A549 (cell line): ENCODE data around the gene ARHGDIB. TPM values are rescaled to one million over a fixed set of nuclear protein-coding genes. Genes with fewer than 3 reads are reported as not detected.

Source experiments
- ATAC-seq, 2 experiments: fragments of 200-7000 bp in 1 of 2; fragments of >200 bp in 1 of 2; cut with Nextera tagmentation in 1 of 2; cut with Tn5 transposase in 1 of 2; 3 replicates each; pipeline versions ENCODE4 v1.8.0 to v1.9.1; 2018 to 2020; ENCODE audit warnings: mild to moderate bottlenecking in 1 of 2, moderate library complexity in 1 of 2
- CTCF ChIA-PET: fragments of 300-600 bp; sonication (Branson Sonifier 250); formaldehyde crosslinking; extraction: SDS; loops from one replicate; lab custom pipeline; 2021; ENCODE audit warnings: antibody characterized with exemption, inconsistent platforms; lab: Yijun Ruan, JAX
- POLR2A ChIA-PET: fragments of 350-600 bp; formaldehyde crosslinking; extraction: SDS; loops from one replicate; lab custom pipeline; 2021; ENCODE audit warnings: antibody characterized with exemption, inconsistent platforms; lab: Yijun Ruan, JAX
- DNase-seq, 2 experiments: peaks; one replicate each; pipeline versions ENCODE4 v3.0.0 to v3.0.0-alpha.2; 2011 to 2016; ENCODE audit warnings: low read depth in 1 of 2, low spot score in 1 of 2
- FAIRE-seq: peaks from 2 replicates; lab custom pipeline; 2011; peaks lifted over from hg19 to GRCh38; lab: Jason Lieb, UNC
- H3K27ac ChIP-seq, 2 experiments: fragments of >200 bp; sonication (Bioruptor Twin); formaldehyde crosslinking; 3 replicates each; pipeline ENCODE4 v1.5.1; 2016 to 2017
- H3K4me1 ChIP-seq: fragments of >200 bp; sonication (Bioruptor Twin); formaldehyde crosslinking; 3 replicates; pipeline ENCODE4 v1.6.1; 2016
- H3K4me2 ChIP-seq: fragments of >200 bp; sonication (Bioruptor Twin); formaldehyde crosslinking; 3 replicates; pipeline ENCODE4 v1.6.1; 2016
- H3K4me3 ChIP-seq: fragments of >200 bp; sonication (Bioruptor Twin); formaldehyde crosslinking; 3 replicates; pipeline ENCODE4 v1.5.1; 2016
- H3K9me3 ChIP-seq: fragments of >200 bp; sonication (Bioruptor Twin); formaldehyde crosslinking; 3 replicates; pipeline ENCODE4 v1.6.1; 2016
- BHLHE40 ChIP-seq: IDR thresholded peaks from 2 replicates; pipeline ENCODE4 v1.6.1; 2012; ENCODE audit warnings: low read depth, low read length, inconsistent platforms
- CBX2 ChIP-seq: fragments of 200-600 bp; sonication (generic); IDR thresholded peaks from 2 replicates; pipeline ENCODE4 v1.6.1; 2016; ENCODE audit warnings: low read depth, mild to moderate bottlenecking, borderline replicate concordance
- CBX8 ChIP-seq: fragments of 200-600 bp; sonication (generic); IDR thresholded peaks from 2 replicates; pipeline ENCODE4 v1.6.1; 2016
- CHD4 ChIP-seq: fragments of 200-600 bp; sonication (generic); IDR thresholded peaks from 2 replicates; pipeline ENCODE4 v1.6.1; 2016; ENCODE audit warnings: antibody characterized with exemption, mild to moderate bottlenecking, borderline replicate concordance
- ELK1 ChIP-seq: fragments of 150-350 bp; IDR thresholded peaks from 2 replicates; pipeline ENCODE4 v1.6.1; 2014; ENCODE audit warnings: low read depth, mild to moderate bottlenecking, low read length
- ESRRA ChIP-seq: fragments of 150-350 bp; IDR thresholded peaks from 2 replicates; pipeline ENCODE4 v1.6.1; 2014; ENCODE audit warnings: mild to moderate bottlenecking, low read length, borderline replicate concordance
- FOSB ChIP-seq: fragments of 250-450 bp; sonication (Bioruptor Pico); IDR thresholded peaks from 2 replicates; pipeline ENCODE4 v1.5.0; 2020; ENCODE audit warnings: mild to moderate bottlenecking, moderate library complexity
- GATA3 ChIP-seq: IDR thresholded peaks from 2 replicates; pipeline ENCODE4 v1.6.1; 2012; ENCODE audit warnings: borderline replicate concordance
- JUN ChIP-seq, 2 experiments: fragments of >200 bp; sonication (Bioruptor Twin); formaldehyde crosslinking; IDR thresholded peaks; 2 replicates in 1 of 2; 3 replicates in 1 of 2; pipeline ENCODE4 v1.6.1; 2016 to 2017
- KDM1A ChIP-seq: fragments of 200-600 bp; sonication (generic); IDR thresholded peaks from 2 replicates; pipeline ENCODE4 v1.6.1; 2016; ENCODE audit warnings: low read depth, mild to moderate bottlenecking
- MAX ChIP-seq: IDR thresholded peaks from 2 replicates; pipeline ENCODE4 v1.6.1; 2012
- MAZ ChIP-seq: fragments of 150-350 bp; IDR thresholded peaks from 2 replicates; pipeline ENCODE4 v1.6.1; 2014; ENCODE audit warnings: antibody characterized with exemption, low read depth, low read length, borderline replicate concordance
- NFE2L2 ChIP-seq: fragments of 150-350 bp; conservative IDR thresholded peaks from 2 replicates; pipeline ENCODE4 v1.6.1; 2014; ENCODE audit warnings: low read length
- NR3C1 ChIP-seq: fragments of >200 bp; sonication (Bioruptor Twin); formaldehyde crosslinking; IDR thresholded peaks from 3 replicates; pipeline ENCODE4 v1.6.1; 2017
- RARB ChIP-seq: fragments of 250-450 bp; sonication (Bioruptor Pico); IDR thresholded peaks from 2 replicates; pipeline ENCODE4 v1.8.0; 2021; ENCODE audit warnings: mild to moderate bottlenecking, moderate library complexity
- RFX5 ChIP-seq: fragments of 450-650 bp; IDR thresholded peaks from 2 replicates; pipeline ENCODE4 v1.7.1; 2014; ENCODE audit warnings: antibody characterized with exemption, mild to moderate bottlenecking, moderate library complexity
- RNF2 ChIP-seq: fragments of 200-600 bp; sonication (generic); IDR thresholded peaks from 2 replicates; pipeline ENCODE4 v1.6.1; 2016; ENCODE audit warnings: low read depth, mild to moderate bottlenecking, antibody characterized with exemption, moderate library complexity, borderline replicate concordance
- SMC3 ChIP-seq: fragments of >200 bp; sonication (Bioruptor Twin); formaldehyde crosslinking; IDR thresholded peaks from 3 replicates; pipeline ENCODE4 v1.6.1; 2018; ENCODE audit warnings: inconsistent platforms
- SREBF2 ChIP-seq: fragments of 450-650 bp; IDR thresholded peaks from 2 replicates; pipeline ENCODE4 v1.6.1; 2014; ENCODE audit warnings: mild to moderate bottlenecking, moderate library complexity
- TFCP2L1 ChIP-seq: fragments of 250-450 bp; sonication (Bioruptor Pico); IDR thresholded peaks from 2 replicates; pipeline ENCODE4 v1.5.0; 2021; ENCODE audit warnings: mild to moderate bottlenecking
- TP53 ChIP-seq: fragments of 250-450 bp; sonication (Bioruptor Pico); IDR thresholded peaks from 2 replicates; pipeline ENCODE4 v1.5.0; 2021; ENCODE audit warnings: mild to moderate bottlenecking, moderate library complexity
- WGBS: methylation state at CpG from one replicate; pipeline ENCODE4 v1.1.6; 2017; ENCODE audit errors: missing lambda C conversion rate; 5-methylcytosine and 5-hydroxymethylcytosine counted together
- polyA plus RNA-seq, 4 experiments: library from polyadenylated mRNA; depleted of rRNA in 3 of 4; stranded (reverse); fragments of >200 nt; fragmentation: RNase III in 1 of 4; extraction: RNeasy Plus Mini Kit Qiagen cat#74134 plus additional on column Dnase treatment in 1 of 4; gene quantifications; 2 replicates in 3 of 4; 3 replicates in 1 of 4; pipeline ENCODE4 v1.2.3, GENCODE V29; 2011 to 2017
- TF ChIP-seq, protein P1 (sequence below): fragments of 250-450 bp; sonication (Bioruptor Pico); IDR thresholded peaks from 2 replicates; pipeline ENCODE4 v1.5.0; 2021; ENCODE audit warnings: mild to moderate bottlenecking, moderate library complexity, borderline replicate concordance
- TF ChIP-seq, protein P2 (sequence below): IDR thresholded peaks from 2 replicates; pipeline ENCODE4 v1.6.1; 2012
- TF ChIP-seq, protein P3 (sequence below): fragments of >200 bp; sonication (Bioruptor Twin); formaldehyde crosslinking; IDR thresholded peaks from 3 replicates; pipeline ENCODE4 v1.5.1; 2016

Gene ARHGDIB
- polyA plus RNA-seq, 2 of the 4 experiments (the other 2 are of a cell fraction) = 0.84 to 3.5 TPM

GRCh38 chr12:14923944-14924343, 37.5 kb downstream of the ARHGDIB start:
- Histone ChIP-seq H3K27ac (no peak overlapping the region), H3K4me3 (no peak overlapping the region), H3K9me3 (no peaks in the 10 kb centered on the region), H3K4me2 (no peak overlapping the region), H3K4me1 (no peaks in the 10 kb centered on the region)
- FAIRE-seq = no peak
- TF ChIP-seq SREBF2 (no peak), MAZ (no peak), TP53 (CRISPR knock-in tag) (no peak), RNF2 (no peak), CBX2 (no peak), SMC3 (no peak)
- TF ChIP-seq, protein P1, sequence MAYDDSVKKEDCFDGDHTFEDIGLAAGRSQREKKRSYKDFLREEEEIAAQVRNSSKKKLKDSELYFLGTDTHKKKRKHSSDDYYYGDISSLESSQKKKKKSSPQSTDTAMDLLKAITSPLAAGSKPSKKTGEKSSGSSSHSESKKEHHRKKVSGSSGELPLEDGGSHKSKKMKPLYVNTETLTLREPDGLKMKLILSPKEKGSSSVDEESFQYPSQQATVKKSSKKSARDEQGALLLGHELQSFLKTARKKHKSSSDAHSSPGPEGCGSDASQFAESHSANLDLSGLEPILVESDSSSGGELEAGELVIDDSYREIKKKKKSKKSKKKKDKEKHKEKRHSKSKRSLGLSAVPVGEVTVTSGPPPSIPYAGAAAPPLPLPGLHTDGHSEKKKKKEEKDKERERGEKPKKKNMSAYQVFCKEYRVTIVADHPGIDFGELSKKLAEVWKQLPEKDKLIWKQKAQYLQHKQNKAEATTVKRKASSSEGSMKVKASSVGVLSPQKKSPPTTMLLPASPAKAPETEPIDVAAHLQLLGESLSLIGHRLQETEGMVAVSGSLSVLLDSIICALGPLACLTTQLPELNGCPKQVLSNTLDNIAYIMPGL (CRISPR knock-in tag) = no peak
- DNase-seq = no peak
- CTCF ChIA-PET = no interaction called here
- ATAC-seq = no peak
- 89% methylated on average over 2 of the region's 2 CpGs for WGBS
- POLR2A ChIA-PET = no interaction called here

GRCh38 chr12:14921218-14921617, 40.2 kb downstream of the ARHGDIB start:
- no peak overlapping the region for H3K27ac ChIP-seq
- ChIA-PET POLR2A (interaction anchor here (0.5 kb wide), 1 partner anchor 47 kb away, joined by 3 read pairs; no protein-coding TSS in a partner anchor), CTCF (interaction anchor here (1.3 to 1.4 kb wide), 2 partner anchors 10 to 37 kb away, joined by 3 to 4 read pairs; no protein-coding TSS in a partner anchor)
- DNase-seq = no peak
- H3K4me3 ChIP-seq = no peak overlapping the region
- no peaks in the 10 kb centered on the region for H3K4me1 ChIP-seq
- no peak for FAIRE-seq
- no peak for ATAC-seq
- 81% methylated on average over 2 of the region's 2 CpGs for whole genome bisulfite sequencing
- no peaks in the 10 kb centered on the region for H3K9me3 ChIP-seq
- TF ChIP-seq TP53 (CRISPR knock-in tag) = no peak
- no peak for TF ChIP-seq SMC3
- TF ChIP-seq BHLHE40 = no peak
- no peak for TF ChIP-seq MAX
- TF ChIP-seq CBX8 = no peak
- TF ChIP-seq, protein P2, sequence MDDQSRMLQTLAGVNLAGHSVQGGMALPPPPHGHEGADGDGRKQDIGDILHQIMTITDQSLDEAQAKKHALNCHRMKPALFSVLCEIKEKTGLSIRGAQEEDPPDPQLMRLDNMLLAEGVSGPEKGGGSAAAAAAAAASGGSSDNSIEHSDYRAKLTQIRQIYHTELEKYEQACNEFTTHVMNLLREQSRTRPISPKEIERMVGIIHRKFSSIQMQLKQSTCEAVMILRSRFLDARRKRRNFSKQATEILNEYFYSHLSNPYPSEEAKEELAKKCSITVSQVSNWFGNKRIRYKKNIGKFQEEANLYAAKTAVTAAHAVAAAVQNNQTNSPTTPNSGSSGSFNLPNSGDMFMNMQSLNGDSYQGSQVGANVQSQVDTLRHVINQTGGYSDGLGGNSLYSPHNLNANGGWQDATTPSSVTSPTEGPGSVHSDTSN = no peak
- no peak for TF ChIP-seq ELK1
- no peak for TF ChIP-seq NFE2L2
- no peak for TF ChIP-seq RFX5
- no peak for TF ChIP-seq ESRRA
- TF ChIP-seq JUN (IDR thresholded peaks at IDR 0.05) = no peak
- TF ChIP-seq, protein P3, sequence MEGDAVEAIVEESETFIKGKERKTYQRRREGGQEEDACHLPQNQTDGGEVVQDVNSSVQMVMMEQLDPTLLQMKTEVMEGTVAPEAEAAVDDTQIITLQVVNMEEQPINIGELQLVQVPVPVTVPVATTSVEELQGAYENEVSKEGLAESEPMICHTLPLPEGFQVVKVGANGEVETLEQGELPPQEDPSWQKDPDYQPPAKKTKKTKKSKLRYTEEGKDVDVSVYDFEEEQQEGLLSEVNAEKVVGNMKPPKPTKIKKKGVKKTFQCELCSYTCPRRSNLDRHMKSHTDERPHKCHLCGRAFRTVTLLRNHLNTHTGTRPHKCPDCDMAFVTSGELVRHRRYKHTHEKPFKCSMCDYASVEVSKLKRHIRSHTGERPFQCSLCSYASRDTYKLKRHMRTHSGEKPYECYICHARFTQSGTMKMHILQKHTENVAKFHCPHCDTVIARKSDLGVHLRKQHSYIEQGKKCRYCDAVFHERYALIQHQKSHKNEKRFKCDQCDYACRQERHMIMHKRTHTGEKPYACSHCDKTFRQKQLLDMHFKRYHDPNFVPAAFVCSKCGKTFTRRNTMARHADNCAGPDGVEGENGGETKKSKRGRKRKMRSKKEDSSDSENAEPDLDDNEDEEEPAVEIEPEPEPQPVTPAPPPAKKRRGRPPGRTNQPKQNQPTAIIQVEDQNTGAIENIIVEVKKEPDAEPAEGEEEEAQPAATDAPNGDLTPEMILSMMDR = no peak
- TF ChIP-seq NR3C1 = no peak
- TF ChIP-seq GATA3 = no peak
- TF ChIP-seq KDM1A = no peak
- TF ChIP-seq FOSB (CRISPR knock-in tag) = no peak
- no peak for TF ChIP-seq RARB (CRISPR knock-in tag)
- no peak for TF ChIP-seq CHD4
- no peak for TF ChIP-seq TFCP2L1 (CRISPR knock-in tag)
- TF ChIP-seq, protein P1 (CRISPR knock-in tag) = no peak
- no peak overlapping the region for H3K4me2 ChIP-seq
